Measurements from ENCODE around the gene ARHGAP6. TPM values are rescaled to one million over a fixed set of nuclear protein-coding genes. Genes with fewer than 3 reads are reported as not detected.

The ARHGAP6 gene
- polyA plus RNA-seq, 2 of the 4 experiments (the other 2 are of a cell fraction): 0.04 TPM; not detected in 1

DNA sequence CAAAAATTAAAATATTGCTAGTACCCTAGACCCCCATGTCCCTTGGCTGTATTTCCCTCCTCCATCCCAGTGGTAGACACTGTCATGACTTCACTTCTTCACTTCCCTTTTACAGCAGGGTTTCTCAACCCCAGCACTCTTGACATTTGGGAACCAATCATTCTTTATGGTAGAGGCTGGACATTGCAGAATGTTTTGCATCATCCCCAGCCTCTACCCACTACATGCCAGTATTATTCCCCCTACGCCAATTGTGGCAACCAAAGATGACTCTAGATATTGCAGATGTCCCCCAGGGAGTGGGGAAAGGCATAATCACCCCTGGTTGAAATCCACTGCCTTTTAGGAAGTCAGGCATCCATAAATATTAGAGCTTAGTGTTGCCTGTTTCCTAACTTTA is 233.9 kb downstream of the ARHGAP6 start (continued):
- TF ChIP-seq KDM5A (IDR thresholded peaks at IDR 0.05): no peak

DNA sequence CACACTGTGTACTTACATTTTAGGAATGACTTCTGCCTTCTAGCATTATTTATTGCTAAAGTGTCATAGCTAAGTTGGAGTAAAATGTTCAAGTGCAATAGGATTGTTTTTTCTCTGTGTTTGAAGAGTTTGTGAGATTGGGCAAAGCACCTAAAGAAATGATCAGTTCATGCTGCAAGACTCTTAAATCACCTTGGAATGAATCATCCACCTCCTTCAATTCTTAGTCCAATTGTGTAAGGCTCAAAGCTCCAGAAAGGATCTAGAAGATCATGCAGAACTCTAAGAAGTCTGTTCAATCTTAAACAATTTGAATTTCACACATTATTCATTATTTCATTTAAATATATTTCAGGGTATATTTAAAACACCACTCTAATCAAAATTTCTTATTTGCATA is 235.4 kb downstream of the ARHGAP6 start:
- ChIA-PET CTCF (no interaction called here), POLR2A (no interaction called here)
- Histone ChIP-seq H3K27ac (no peak overlapping the region), H3K4me3 (no peak overlapping the region), H3K9me3 (no peaks in the 10 kb centered on the region), H3K4me1 (no peaks in the 10 kb centered on the region), H3K4me2 (no peak overlapping the region)
- FAIRE-seq (no peak), DNase-seq (ENCODE audit: low read depth in 1 of 2, low spot score in 1 of 2) (no peak), ATAC-seq (no peak)
- TF ChIP-seq RNF2 (IDR thresholded peaks at IDR 0.05; ENCODE audit: borderline replicate concordance, low read depth) (no peak), ESRRA (IDR thresholded peaks at IDR 0.05; ENCODE audit: borderline replicate concordance, low read length) (no peak), POLR2A (IDR thresholded peaks at IDR 0.05; ENCODE audit: low read length) (no peak), TP53 (CRISPR knock-in tag; IDR thresholded peaks at IDR 0.05) (no peak)

DNA sequence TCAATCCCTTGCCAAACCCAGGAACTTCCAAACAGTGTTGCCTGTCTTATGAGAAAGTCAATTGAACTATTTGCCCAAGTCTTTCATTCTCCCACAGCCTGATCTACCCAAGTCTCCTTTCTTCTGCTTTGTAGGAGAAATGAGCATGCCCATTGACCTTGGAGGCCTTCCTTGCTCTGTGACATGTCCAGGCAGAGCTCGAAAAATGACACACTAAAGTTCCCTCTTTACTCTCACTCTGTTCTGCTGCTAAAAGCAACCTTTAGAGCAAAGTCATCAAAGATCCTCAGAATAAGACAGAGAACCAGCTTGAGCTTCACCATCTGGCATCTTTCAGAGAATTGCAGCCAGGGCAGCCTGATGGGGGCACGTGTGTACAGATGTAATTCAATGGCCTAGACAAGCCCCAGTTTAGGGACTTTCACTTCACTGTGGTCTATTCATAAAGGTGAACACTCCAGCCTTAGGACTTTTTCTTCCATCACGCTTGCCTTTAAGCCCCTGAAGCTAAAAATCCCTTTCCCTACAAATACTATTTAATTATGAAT is 236.1 kb downstream of the ARHGAP6 start:
- ChIA-PET CTCF (no interaction called here), POLR2A (no interaction called here)
- ATAC-seq (no peak), FAIRE-seq (no peak), DNase-seq (ENCODE audit: low read depth in 1 of 2, low spot score in 1 of 2) (no peak)
- H3K4me3 ChIP-seq: no peak overlapping the region
- H3K27ac ChIP-seq: no peak overlapping the region
- H3K4me2 ChIP-seq: no peak overlapping the region
- TF ChIP-seq, protein P1, sequence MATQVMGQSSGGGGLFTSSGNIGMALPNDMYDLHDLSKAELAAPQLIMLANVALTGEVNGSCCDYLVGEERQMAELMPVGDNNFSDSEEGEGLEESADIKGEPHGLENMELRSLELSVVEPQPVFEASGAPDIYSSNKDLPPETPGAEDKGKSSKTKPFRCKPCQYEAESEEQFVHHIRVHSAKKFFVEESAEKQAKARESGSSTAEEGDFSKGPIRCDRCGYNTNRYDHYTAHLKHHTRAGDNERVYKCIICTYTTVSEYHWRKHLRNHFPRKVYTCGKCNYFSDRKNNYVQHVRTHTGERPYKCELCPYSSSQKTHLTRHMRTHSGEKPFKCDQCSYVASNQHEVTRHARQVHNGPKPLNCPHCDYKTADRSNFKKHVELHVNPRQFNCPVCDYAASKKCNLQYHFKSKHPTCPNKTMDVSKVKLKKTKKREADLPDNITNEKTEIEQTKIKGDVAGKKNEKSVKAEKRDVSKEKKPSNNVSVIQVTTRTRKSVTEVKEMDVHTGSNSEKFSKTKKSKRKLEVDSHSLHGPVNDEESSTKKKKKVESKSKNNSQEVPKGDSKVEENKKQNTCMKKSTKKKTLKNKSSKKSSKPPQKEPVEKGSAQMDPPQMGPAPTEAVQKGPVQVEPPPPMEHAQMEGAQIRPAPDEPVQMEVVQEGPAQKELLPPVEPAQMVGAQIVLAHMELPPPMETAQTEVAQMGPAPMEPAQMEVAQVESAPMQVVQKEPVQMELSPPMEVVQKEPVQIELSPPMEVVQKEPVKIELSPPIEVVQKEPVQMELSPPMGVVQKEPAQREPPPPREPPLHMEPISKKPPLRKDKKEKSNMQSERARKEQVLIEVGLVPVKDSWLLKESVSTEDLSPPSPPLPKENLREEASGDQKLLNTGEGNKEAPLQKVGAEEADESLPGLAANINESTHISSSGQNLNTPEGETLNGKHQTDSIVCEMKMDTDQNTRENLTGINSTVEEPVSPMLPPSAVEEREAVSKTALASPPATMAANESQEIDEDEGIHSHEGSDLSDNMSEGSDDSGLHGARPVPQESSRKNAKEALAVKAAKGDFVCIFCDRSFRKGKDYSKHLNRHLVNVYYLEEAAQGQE (IDR thresholded peaks at IDR 0.05): no peak
- TF ChIP-seq MYC (IDR thresholded peaks at IDR 0.05; ENCODE audit: borderline replicate concordance, low read length): no peak
- TF ChIP-seq CBX8 (IDR thresholded peaks at IDR 0.05): no peak
- no peak for TF ChIP-seq USF2 (IDR thresholded peaks at IDR 0.05)
- TF ChIP-seq GATA3 (IDR thresholded peaks at IDR 0.05; ENCODE audit: borderline replicate concordance): no peak
- no peak for TF ChIP-seq POLR2A (IDR thresholded peaks at IDR 0.05; ENCODE audit: low read length)
- no peak for TF ChIP-seq CHD2 (IDR thresholded peaks at IDR 0.05; ENCODE audit: low read length, partially characterized antibody)
- TF ChIP-seq TFCP2L1 (CRISPR knock-in tag; IDR thresholded peaks at IDR 0.05): no peak
- TF ChIP-seq RARB (CRISPR knock-in tag; IDR thresholded peaks at IDR 0.05): no peak
- no peak for TF ChIP-seq HOXB5 (CRISPR knock-in tag; IDR thresholded peaks at IDR 0.05)
- H3K4me1 ChIP-seq: no peaks in the 10 kb centered on the region
- no peaks in the 10 kb centered on the region for H3K9me3 ChIP-seq
- 31% methylated on average over 3 of the region's 3 CpGs for WGBS (ENCODE audit: missing lambda C conversion rate)

- H3K9me3 ChIP-seq: no peaks in the 10 kb centered on the region
- H3K4me2 ChIP-seq: peak overlapping the region; percentile 53
- ChIA-PET CTCF (no interaction called here), POLR2A (no interaction called here)
- ATAC-seq (peak in 1 of 2 experiments; percentile 23; a peak in 1 of 6 replicates), FAIRE-seq (no peak), DNase-seq (ENCODE audit: low read depth in 1 of 2, low spot score in 1 of 2) (no peak)
- H3K4me3 ChIP-seq: no peak overlapping the region; the same call in 2 of the 3 replicates
- no peaks in the 10 kb centered on the region for H3K4me1 ChIP-seq
- H3K27ac ChIP-seq: no peak overlapping the region
- WGBS (ENCODE audit: missing lambda C conversion rate): 37% methylated on average over 12 of the region's 57 CpGs
- TF ChIP-seq CTCF (IDR thresholded peaks at IDR 0.05) (no peak), HOXB13 (CRISPR knock-in tag; IDR thresholded peaks at IDR 0.05; ENCODE audit: low read depth) (no peak), CBX8 (IDR thresholded peaks at IDR 0.05) (no peak), ZFP36 (IDR thresholded peaks at IDR 0.05; ENCODE audit: borderline replicate concordance, partially characterized antibody) (no peak), NPAS2 (CRISPR knock-in tag; IDR thresholded peaks at IDR 0.05; ENCODE audit: borderline replicate concordance) (no peak), CEBPB (IDR thresholded peaks at IDR 0.05) (no peak), EP300 (IDR thresholded peaks at IDR 0.05) (no peak), BHLHE40 (IDR thresholded peaks at IDR 0.05; ENCODE audit: low read depth, low read length) (no peak), JUN (IDR thresholded peaks at IDR 0.05) (no peak)
- TF ChIP-seq, protein P2, sequence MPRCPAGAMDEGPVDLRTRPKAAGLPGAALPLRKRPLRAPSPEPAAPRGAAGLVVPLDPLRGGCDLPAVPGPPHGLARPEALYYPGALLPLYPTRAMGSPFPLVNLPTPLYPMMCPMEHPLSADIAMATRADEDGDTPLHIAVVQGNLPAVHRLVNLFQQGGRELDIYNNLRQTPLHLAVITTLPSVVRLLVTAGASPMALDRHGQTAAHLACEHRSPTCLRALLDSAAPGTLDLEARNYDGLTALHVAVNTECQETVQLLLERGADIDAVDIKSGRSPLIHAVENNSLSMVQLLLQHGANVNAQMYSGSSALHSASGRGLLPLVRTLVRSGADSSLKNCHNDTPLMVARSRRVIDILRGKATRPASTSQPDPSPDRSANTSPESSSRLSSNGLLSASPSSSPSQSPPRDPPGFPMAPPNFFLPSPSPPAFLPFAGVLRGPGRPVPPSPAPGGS (IDR thresholded peaks at IDR 0.05): no peak
- TF ChIP-seq, protein P3, sequence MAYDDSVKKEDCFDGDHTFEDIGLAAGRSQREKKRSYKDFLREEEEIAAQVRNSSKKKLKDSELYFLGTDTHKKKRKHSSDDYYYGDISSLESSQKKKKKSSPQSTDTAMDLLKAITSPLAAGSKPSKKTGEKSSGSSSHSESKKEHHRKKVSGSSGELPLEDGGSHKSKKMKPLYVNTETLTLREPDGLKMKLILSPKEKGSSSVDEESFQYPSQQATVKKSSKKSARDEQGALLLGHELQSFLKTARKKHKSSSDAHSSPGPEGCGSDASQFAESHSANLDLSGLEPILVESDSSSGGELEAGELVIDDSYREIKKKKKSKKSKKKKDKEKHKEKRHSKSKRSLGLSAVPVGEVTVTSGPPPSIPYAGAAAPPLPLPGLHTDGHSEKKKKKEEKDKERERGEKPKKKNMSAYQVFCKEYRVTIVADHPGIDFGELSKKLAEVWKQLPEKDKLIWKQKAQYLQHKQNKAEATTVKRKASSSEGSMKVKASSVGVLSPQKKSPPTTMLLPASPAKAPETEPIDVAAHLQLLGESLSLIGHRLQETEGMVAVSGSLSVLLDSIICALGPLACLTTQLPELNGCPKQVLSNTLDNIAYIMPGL (CRISPR knock-in tag; IDR thresholded peaks at IDR 0.05; ENCODE audit: borderline replicate concordance): no peak
Observed at GRCh38 chrX:11427453-11428071, 238.2 kb downstream of the ARHGAP6 start.

Data from A549 (cell line).